Inflammatory macrophage treated with lipopolysaccharide for 4 hours (primary cell): Measurements from ENCODE around the gene TF.
"Not testable (repeated sequence)": the region's sequence is repeated elsewhere in the genome, so short reads cannot be mapped to it uniquely, and the experiment has no call there.

Experiments
- DNase-seq: peaks from one replicate; pipeline ENCODE4 v3.0.0-alpha.2; 2020

TF gene

DNA sequence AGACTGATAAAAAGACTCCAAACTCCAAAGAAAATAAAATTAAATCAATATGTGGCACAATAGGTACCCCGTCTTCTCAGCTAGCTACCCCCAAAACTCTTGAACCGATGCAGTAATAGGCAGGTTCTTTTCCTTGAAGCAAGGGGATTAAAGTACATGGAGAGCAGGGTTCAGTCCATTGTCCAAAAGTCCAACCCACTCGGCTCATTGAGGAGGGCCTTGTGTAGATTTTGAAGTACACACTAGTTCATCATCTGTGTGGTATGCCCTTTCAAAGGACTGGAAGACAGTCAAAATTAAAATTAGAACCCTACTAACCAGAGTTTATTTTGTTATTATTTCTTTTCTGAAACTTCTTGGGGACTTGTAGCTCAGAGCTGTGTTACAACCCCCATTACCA is 23.3 kb downstream of the TF start:
- DNase-seq = no peak

DNA sequence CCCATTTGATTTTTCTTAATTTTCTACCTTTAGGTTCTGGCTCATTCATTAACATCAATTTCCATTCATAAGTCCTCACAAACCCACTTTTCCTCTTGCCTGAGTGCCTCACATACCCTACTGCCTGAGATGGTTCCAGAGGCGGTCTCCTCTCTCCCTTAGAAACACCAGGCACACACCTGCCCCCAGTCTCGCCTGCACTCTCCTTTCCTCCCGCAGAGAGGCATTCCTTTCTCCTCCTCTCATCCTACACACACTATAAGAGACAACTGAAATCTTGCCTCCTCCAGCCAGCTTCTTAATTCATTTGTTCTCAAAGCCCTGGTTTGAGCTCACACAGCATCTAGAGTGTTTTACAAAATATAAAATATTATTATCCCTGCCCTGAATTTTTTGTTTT is 27.5 kb downstream of the TF start:
- DNase-seq = no peak

DNA sequence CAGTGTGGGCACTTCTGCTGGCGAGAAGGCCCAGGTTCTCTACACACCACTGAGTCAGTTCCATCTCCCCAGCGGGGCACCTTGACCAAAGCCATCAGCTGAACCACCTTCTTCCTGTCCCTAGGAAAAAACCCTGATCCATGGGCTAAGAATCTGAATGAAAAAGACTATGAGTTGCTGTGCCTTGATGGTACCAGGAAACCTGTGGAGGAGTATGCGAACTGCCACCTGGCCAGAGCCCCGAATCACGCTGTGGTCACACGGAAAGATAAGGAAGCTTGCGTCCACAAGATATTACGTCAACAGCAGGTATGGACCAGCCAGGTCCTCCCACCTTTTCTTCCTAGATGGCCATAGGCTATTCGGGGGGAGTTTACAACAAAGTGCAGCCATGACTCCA is 29.1 kb downstream of the TF start:
- no peak for DNase-seq

DNA sequence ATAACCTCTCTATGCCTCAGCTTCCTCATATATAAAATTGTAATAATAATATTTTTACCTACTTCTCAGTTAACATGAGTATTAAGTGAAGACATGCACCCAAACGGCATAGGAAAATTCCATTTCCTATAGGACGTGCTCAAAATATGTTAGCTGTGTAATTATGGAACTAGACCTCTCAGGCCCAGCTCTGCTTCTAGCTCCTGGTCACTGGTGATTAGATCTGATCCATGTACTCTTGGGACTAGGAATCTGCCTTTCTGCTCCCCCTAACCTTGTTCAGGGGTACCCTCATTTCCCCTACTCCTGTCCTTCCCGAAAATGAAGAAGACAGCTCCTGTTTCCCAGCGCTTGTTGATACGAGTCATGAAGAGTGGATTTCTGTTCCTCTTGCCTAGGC is 29.6 kb downstream of the TF start:
- DNase-seq = no peak

DNA sequence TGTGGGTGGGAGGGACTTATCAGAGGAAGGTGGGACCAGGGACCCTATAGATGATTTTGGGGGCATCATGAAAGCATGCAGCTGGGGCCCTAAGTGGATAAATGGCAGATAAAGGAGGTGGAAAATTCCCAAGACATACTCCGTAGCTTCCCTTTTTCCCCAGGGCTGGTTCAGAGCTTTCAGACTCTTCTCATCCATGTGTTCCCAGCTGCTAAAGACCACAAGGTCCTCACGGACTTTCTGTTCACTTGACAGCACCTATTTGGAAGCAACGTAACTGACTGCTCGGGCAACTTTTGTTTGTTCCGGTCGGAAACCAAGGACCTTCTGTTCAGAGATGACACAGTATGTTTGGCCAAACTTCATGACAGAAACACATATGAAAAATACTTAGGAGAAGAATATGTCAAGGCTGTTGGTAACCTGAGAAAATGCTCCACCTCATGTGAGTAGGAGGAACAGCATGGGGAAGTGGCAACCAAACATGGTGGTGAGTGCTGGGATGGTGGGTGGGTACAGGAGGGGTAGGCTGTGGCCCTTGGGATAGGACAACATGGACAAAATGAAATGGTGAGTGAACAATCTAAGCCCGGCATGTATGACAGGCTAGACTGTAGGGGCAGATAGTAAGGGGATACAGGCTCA is 30.7 kb downstream of the TF start:
- no peak for DNase-seq

DNA sequence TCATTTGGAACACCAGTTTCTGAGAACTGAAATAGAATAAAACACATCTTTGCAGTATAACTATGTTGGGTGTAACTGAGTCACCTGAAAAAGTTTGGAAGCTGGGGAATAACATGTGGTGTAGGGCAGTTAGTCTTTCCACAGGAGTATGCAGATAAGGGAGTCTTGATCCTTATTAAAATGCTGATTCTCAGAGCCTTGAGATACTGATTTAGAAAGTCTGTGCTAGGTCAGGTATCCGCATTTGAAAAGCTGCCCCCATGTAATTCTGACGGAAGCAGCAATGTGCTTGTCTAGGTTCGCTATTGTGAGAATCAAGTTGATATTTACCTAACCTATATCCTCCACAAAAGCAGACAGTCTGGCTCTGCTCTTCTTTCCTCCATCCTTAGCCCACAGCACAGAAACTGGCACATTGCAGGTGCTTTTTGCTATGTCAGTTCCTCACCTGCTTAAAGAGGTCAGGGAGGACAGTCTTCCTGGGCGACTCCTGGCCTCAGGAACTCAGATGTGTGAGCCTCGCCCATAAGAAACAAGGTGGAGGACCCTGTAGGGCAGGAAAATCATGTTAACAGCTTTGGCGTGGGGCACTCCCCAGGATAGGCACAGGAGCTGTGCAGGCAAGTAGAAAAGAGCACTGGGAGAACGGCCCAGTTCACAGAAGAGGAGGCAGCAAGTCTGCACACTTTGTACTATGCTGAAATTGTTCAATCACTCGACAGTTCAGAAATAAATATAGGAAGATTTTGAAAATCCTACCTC is 31.8 kb downstream of the TF start:
- DNase-seq = no peak

DNA sequence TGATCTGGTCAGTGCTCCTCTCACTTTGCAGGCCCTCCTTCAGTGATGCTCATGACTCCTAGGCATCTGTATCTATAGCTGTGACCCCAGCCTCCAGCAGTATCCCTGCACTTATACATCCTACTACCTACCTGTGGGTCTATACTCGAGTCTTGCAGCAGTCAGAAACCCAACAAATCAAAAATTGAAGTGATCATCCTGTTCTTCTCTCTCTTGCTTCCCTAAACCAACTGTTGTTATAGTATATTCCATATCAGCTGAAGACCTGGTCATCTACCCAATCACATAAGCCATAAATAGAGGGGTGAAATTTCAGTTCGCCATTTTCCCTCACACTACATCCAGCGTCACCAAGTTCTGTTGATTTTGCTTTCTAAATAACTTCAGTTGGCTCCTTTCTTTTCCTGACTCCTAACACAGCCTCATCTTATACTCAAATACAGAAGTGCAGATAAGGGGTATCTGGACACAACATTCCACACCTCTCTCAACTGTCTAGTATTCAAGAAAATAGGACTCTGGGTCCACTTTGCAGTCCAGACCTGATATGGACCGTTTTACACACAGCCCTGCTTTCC is 33.5 kb downstream of the TF start:
- DNase-seq = no peak

DNA sequence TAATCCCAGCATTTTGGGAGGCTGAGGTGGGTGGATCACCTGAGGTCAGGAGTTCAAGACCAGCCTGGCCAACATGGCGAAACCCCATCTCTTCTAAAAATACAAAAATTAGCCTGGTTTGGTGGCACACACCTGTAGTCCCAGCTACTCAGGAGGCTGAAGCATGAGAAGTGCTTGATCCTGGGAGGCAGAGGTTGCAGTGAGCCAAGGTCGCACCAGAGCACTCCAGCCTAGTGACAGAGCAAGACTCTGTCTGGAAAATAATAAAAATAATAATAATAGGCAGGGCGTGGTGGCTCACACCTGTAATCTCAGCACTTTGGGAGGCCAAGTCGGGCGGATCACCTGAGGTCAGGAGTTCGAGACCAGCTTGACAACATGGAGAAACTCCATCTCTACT is 34.6 kb downstream of the TF start:
- DNase-seq = not testable (repeated sequence)

DNA sequence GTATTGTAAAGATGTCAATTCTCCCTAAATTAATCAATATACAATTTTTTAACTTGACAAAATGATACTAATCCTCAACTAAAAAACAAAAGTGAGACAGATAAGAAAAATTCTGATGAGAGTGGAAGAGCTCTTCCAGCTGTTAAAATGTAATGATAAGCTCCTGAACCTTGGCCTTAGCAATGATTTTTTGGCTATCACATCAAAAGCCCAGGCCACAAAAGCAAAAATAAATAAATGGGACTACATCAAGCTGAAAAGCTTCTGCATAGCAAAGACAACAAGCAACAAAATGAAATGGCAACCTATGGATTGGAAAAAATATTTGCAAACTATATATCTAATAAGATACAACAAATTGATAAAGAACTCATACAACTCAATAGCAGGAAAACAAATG is 35.4 kb downstream of the TF start:
- no peak for DNase-seq

DNA sequence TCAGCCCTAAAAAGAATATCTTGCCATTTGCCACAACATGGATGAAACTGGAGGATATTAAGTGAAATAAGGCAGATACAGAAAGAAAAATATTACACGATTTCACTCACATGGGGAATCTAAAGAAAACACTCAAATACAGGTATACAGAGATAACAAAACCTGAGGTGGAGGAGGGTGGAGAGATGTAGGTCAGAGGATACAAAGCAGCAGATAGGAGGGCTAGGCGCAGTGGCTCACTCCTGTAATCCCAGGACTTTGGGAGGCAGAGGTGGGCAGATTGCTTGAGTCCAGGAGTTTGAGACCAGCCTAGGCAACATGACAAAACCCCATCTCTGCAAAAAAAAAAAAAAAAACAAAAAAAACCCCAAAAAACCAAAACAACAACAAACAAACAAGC is 36.3 kb downstream of the TF start:
- no peak for DNase-seq

DNA sequence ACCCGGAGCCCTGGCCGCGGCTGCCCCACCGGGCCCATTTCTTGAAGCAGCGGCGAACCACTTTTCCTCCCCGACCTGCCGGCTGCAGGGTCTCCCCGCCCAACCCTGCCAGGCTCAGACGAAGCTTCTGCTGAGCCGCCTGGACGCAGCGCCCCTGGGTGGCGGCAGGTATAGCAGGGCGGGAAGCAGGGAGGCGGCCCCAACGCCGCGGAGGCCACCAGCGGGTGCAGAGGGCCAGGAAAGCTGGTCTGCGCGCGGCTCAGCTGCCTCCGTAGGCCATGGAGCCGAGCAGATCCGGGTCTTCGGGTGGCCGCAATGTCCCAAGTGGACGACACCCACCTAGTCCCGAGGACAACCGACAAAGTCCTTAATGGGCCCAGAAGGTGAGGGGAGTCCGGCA is 37.6 kb downstream of the TF start:
- no peak for DNase-seq

DNA sequence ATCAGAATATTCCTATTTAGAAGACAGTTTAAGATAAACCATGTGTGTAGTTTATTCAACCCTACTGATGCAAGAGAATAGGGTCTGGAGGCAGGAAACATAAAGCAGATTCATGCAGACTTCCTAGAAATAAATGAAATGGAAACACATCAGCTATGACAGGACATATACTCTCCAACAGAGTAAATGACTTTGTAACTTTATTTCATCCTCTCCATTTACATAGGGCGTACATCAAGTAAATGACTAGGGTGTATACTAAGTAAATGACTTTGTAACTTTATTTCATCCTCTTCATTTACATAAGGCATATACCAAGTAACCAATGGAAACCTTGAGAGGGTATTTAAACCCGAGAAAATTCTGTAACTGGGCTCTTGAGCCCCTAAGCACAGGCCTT is 41.8 kb downstream of the TF start:
- no peak for DNase-seq

DNA sequence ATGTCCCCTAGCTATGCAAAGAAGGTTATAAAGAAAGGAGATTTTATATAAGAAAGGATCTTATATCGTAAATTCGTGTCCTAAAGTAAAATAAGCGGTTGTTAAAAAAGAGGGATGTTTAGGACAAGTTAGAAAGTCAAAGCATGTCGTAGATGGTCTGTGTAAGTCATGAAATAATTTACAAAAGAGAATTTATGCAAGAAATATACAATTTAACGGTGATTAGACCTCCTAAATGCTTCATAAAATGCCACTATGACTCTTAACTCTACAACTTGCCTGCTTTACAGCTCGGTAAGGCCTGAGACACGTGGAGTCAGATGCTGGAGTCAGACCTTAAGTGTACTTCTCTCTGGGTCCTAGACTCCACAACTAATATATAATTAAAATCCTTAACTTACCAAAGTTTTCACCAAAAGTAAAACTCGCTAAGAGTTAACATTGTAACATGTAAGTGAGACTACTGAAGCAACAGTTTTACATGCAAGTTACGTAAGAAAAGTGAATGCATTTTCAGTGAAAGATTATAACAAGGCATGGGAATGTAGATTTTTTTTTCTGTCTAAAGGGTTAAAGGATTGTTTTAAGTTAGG is 46.1 kb downstream of the TF start:
- no peak for DNase-seq

DNA sequence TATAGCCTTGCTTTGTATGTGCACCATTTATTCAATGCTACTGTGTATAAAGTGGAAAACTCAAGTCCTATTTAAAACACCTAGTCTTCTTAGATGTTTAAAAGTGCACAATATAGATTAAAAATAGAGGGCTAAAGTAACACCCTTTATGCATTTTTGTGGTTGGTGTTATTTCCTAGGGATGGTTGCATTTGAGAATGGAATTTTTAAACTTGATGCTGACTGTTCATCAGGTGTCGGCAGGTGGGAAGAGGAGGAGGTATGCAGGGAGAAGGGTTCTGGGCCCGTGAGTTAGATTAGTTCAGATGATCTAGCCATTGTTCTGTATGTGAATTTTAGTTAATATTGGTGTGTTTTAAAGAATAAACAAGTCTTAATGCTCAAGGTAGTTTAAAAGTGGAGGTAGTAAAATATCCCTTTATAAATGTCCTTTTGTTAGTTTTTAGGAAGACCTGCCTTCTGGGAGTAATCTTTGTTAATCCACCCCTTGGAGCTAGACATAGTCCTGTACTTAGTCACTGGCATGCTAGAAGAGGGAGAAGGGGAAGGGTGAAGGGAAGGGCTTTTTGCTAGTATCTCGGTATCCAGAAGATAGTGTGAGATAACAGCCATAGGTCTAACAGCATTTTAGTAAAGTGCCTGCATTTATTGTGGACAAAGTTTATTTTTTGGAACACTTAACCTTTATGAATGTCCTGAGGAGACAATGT is 51.4 kb downstream of the TF start:
- no peak for DNase-seq

DNA sequence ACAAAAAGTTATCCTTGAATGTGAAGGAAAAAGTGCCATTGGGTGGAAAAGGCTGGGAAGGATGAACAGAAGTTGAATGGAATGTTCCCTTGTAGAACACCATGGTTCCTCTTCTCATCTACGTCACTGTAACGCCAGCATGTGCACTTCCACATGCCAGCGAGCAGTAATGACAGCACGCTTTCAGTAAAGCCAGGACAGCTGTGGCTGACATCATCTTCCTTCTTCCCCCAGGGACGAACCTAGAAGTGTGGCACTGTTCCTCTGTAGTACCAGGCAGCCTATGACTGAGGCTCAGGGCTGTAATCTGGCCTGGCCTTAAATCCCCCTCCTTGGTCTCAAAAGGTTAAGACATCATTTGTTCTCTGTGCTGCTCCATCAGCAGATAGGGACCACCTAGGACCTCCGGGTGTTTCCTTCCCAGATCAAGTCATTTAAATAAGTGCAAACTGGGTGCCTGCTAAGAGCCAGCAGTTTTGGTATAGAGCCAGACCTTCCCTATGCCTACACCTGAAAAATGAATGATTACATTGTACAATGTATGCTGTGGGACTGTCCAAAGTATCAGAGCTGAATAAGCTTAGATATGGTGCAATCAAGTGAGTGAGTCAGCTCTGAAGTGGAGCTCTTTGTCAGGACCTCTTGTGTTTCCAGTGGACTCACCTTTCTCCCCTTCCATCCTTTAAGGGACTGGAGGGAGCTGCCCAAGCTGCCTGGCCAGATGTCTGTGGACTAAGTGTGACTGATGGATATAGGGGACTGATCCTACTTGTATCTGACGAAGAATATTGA is 53.8 kb downstream of the TF start:
- DNase-seq = peak; percentile 67

DNA sequence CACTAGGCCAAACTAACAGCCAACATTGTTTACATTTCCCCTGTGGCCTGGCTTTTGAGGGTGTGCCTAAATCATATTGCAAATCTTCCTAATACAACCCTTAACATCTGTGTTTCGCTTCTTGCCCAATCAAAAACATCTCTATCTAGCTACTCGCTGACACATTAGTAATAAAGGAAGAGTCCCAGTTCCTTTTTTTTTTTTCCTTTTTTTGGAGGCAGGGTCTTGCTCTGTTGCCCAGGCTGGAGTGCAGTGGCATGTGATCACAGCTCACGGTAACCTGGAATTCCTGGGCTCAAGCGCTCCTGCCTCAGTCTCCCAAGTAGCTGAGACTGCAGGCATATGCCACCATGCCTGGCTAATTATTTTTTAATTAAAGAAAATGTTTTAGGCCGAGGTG is 57.3 kb downstream of the TF start:
- peak; percentile 59 for DNase-seq

DNA sequence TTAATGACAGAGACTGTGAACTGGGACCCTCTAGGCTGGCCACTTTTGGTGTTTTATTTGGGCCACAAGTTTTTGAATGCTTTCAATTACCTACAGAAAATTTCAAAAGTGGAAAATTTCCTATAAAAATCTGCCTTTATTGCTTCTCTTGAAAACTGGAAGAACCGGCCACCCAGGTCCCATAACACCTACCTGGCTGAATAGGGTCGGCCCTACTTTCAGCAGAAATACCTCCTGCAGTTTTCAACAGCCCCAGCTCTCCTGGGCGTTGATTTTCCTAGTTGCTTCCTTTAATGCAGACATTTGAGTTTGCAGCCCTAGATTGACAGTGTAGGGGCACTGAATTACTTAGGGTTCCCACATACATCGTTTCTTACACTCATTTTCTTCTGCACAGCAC is 58.7 kb downstream of the TF start:
- DNase-seq = no peak

DNA sequence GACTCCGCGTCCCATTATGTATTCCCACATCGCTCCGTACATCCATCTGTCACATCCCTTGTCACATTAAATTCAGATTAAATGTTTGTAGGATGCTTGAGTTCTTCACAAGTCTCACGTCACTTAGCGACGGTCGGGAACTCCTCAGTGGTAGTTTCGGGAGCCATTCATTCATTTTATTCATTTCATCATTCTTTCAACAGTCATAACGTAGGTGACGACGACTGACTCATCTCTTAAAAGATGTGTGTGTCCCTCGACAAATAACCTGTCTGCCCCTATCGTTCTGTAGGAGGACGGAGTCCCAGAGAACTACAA is 59.1 kb downstream of the TF start:
- DNase-seq = no peak

DNA sequence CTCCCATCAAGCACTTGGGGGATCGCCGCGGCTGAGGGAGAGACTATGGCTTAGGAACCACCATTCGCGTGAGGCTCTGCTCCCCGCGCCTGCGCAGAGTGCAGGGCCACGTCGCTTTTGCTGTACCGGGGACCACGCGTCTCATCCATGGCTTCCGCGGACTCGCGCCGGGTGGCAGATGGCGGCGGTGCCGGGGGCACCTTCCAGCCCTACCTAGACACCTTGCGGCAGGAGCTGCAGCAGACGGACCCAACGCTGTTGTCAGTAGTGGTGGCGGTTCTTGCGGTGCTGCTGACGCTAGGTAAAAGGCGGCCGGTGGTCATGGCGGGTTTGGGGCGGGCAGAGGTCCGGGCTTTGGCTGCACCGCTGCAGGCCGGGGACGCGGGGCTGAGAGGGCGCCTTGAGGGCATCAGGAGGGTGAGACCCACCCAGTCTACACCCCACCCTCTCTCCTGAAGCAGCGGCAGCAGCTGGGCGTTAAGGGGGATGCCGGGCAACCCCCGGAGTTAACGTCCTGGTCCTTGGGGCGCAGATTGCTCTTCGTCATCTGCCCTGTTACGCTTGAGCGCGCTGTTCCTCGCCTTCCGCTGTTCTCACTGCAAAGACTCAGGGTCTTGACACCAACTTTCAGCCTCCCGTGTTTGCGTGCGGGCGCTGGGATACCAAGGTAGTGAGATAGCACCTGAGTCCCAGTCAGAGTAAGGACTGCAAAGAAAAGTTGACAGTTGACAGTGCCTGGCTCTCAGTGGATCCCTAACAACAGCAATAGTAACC is 59.7 kb downstream of the TF start, which contains the start of gene SRPRB:
SRPRB (plus strand) TSS at position 114 of the 774 bp plus-strand sequence; CDS start at position 148, 34 bp downstream.
- peak; percentile 95 for DNase-seq

DNA sequence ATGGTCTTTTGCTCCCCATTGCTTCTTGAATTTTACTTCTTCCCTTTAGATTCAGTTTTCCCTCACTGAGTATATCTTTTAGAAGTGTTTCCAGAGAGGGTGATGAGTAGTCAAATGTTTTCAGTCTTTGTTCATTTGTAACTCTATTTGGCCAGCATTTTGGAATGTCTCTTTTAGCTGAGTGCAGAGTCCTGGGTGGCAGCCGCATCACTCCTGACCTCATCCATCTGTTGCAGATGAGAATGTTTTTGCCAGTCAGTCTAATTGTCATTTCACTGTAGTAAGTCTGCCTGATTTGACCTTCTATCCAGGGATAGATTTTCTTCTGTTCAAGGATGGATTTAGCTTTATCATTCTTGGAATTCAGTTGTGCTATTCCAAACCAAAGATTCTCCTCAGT is 66.7 kb downstream of the TF start:
- DNase-seq = no peak

DNA sequence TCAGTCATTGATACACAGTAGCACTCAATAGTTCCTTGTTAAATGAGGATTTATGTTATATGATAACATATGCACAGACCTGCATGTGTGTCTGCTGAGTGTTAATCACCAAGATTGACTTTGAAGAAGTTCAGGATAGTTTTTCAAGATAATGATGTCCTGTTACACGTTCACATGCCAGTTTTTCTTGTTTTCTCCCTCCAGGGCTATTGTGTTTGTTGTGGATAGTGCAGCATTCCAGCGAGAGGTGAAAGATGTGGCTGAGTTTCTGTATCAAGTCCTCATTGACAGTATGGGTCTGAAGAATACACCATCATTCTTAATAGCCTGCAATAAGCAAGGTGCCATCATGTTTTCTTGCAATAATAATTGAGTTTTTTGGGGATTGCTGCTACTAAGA is 69.2 kb downstream of the TF start:
- DNase-seq = no peak

DNA sequence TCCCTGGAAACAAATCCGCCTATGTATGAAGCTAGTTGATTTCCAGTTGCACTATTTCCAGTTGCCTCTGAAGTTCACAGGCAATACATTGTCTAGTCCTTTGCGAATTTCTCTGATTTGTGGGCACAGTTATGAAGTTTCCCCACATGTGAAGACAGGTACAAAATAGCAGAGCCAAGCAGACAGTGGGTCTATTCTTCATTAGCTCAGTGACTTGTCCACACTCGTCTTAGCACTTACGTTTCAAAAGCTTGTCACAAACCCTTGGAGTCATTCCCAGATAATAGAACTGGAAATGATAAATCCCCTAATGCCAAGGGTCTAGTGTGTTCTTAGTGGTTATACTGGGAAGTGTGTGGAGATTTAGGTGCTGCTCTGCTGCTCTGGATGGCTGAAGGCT is 73.9 kb downstream of the TF start:
- DNase-seq = no peak
